Measurements from ENCODE around the gene CORO7.

CORO7 gene

DNA sequence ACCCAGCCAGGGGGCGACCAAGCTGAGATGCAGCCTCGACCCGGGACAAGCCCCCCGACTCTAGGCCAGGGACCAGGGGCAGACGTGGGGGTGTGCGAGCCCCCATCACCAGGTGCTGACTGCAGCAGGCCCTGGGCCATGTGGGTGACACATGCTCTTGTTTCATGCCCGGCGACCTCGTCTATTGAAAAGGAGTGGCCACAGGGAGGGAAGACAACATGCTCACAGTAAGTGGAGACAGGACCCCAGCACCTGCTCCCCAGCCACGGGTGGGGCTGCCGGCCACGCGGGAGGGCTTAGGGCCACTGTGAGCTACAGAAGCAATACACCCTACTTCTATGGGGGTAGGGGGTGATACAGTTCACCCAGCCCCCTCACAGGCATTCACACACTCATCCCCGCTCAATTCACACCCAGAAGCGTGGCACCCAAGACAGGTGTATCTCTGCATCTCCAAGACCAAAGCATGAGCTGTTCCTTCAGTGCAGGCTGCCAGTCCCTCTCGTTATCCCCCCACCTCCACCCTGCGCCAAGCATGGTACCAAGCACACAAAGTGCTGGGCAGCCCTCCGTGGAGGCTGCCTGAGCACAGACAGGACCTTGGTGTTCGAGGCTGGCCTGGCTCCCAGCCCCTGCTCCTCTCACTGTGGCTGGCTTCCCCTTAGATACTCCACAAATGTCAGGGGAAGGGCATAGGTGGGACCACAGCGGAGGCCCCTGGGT lies 31.2 kb downstream of the CORO7 start:
- TF ChIP-seq, protein P1, sequence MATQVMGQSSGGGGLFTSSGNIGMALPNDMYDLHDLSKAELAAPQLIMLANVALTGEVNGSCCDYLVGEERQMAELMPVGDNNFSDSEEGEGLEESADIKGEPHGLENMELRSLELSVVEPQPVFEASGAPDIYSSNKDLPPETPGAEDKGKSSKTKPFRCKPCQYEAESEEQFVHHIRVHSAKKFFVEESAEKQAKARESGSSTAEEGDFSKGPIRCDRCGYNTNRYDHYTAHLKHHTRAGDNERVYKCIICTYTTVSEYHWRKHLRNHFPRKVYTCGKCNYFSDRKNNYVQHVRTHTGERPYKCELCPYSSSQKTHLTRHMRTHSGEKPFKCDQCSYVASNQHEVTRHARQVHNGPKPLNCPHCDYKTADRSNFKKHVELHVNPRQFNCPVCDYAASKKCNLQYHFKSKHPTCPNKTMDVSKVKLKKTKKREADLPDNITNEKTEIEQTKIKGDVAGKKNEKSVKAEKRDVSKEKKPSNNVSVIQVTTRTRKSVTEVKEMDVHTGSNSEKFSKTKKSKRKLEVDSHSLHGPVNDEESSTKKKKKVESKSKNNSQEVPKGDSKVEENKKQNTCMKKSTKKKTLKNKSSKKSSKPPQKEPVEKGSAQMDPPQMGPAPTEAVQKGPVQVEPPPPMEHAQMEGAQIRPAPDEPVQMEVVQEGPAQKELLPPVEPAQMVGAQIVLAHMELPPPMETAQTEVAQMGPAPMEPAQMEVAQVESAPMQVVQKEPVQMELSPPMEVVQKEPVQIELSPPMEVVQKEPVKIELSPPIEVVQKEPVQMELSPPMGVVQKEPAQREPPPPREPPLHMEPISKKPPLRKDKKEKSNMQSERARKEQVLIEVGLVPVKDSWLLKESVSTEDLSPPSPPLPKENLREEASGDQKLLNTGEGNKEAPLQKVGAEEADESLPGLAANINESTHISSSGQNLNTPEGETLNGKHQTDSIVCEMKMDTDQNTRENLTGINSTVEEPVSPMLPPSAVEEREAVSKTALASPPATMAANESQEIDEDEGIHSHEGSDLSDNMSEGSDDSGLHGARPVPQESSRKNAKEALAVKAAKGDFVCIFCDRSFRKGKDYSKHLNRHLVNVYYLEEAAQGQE (IDR thresholded peaks at IDR 0.05; ENCODE audit: insufficient read depth in 1 of 2, low read depth in 2 of 2, low read length in 2 of 2) = no peak
- TF ChIP-seq POLR2AphosphoS5 (IDR thresholded peaks at IDR 0.05; ENCODE audit: low read depth, low read length) = no peak
- TF ChIP-seq TAF1 (IDR thresholded peaks at IDR 0.05; ENCODE audit: borderline replicate concordance, insufficient read depth, low read length) = no peak
- no peak for TF ChIP-seq FOXP2 (optimal IDR thresholded peaks at IDR 0.05; ENCODE audit: borderline replicate concordance, extremely low read depth, extremely low read length, insufficient read depth)
- no peak for TF ChIP-seq SIN3A (IDR thresholded peaks at IDR 0.05; ENCODE audit: borderline replicate concordance, insufficient read depth, low read length)

DNA sequence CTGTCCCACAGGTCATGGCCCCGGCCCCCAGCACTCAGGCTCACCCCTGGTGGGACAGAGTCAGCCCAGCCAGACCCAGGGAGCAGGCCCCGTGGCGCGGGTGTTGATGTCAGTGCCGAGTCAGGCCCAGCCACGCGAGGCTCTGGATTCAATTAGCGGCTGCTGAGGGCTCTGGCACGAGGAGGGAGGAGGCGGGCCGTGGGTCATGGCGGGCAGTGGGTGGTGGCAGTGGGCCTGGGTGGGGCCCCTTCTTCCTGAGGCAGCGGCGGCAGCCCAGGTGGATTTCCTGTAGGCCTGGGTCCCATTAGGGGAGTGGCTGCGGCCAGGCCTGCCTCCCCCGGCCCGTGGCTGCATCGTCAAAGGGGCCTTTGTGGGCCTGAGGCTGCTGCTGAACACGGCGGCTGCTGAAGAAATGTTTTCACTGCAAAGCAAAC lies 31.9 kb downstream of the CORO7 start:
- no peak for TF ChIP-seq TAF1 (IDR thresholded peaks at IDR 0.05; ENCODE audit: borderline replicate concordance, insufficient read depth, low read length)
- TF ChIP-seq FOXP2 (optimal IDR thresholded peaks at IDR 0.05; ENCODE audit: borderline replicate concordance, extremely low read depth, extremely low read length, insufficient read depth) = no peak
- TF ChIP-seq POLR2AphosphoS5 (IDR thresholded peaks at IDR 0.05; ENCODE audit: low read depth, low read length) = no peak
- TF ChIP-seq, protein P1 (IDR thresholded peaks at IDR 0.05; ENCODE audit: insufficient read depth in 1 of 2, low read depth in 2 of 2, low read length in 2 of 2) = no peak
- no peak for TF ChIP-seq SIN3A (IDR thresholded peaks at IDR 0.05; ENCODE audit: borderline replicate concordance, insufficient read depth, low read length)

DNA sequence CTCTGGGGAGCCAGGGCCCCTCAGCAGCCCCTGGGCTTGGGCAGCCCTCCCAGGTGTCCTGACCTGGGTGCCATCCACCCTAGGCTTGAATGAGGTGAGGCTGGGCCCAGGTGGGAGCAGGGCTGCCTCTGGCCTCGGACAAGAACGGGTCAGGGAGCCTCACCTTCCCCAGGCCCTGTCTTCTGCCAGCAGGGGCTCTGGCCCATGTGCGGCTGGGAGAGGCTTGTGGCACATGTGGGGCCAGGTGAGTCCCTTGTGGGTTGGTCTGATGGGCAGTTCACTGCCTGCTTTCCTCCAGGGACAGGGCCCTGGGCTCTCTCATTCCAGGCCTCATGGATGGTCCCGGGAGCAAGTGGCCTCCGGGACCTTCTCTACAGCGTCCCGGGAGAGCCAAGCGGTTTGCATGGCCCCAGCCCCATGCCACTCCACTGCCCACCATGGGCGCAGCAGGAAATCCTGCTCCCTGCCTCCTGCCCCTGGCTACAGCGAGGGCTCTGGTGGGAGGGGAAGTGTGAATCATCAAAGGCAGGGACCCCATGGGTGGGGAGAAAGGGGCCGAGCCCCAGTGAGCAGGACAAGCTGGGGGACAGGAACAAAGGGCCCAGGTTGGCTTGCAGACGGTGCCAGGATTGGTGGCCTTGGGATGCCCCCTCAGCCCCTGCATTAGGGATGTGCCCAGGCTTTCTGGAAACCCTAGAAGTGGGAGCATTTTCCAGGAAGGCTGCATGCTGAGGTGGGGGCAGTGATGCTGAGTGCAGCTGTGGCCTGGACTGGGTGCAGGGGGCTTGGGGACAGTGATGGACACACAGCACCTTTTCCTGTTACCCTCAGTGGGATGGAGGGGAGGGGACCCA lies 32.6 kb downstream of the CORO7 start:
- TF ChIP-seq FOXP2 (optimal IDR thresholded peaks at IDR 0.05; ENCODE audit: borderline replicate concordance, extremely low read depth, extremely low read length, insufficient read depth) (no peak), SIN3A (IDR thresholded peaks at IDR 0.05; ENCODE audit: borderline replicate concordance, insufficient read depth, low read length) (no peak), POLR2AphosphoS5 (IDR thresholded peaks at IDR 0.05; ENCODE audit: low read depth, low read length) (no peak), TAF1 (IDR thresholded peaks at IDR 0.05; ENCODE audit: borderline replicate concordance, insufficient read depth, low read length) (no peak)
- TF ChIP-seq, protein P1 (IDR thresholded peaks at IDR 0.05; ENCODE audit: insufficient read depth in 1 of 2, low read depth in 2 of 2, low read length in 2 of 2) = no peak

DNA sequence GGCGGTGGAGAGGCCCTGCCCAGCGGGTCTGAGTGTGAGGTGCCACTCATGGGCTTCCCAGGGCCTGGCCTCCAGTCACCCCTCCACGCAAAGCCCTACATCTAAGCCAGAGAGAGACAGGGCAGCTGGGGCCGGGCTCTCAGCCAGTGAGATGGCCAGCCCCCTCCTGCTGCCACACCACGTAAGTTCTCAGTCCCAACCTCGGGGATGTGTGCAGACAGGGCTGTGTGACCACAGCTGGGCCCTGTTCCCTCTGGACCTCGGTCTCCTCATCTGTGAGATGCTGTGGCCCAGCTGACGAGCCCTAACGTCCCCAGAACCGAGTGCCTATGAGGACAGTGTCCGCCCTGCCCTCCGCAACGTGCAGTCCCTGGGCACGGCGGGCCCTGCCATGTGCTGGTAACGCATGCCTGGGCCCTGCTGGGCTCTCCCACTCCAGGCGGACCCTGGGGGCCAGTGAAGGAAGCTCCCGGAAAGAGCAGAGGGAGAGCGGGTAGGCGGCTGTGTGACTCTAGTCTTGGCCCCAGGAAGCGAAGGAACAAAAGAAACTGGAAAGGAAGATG lies 33.5 kb downstream of the CORO7 start:
- TF ChIP-seq TAF1 (IDR thresholded peaks at IDR 0.05; ENCODE audit: borderline replicate concordance, insufficient read depth, low read length) (no peak), POLR2AphosphoS5 (IDR thresholded peaks at IDR 0.05; ENCODE audit: low read depth, low read length) (no peak), SIN3A (IDR thresholded peaks at IDR 0.05; ENCODE audit: borderline replicate concordance, insufficient read depth, low read length) (no peak), FOXP2 (optimal IDR thresholded peaks at IDR 0.05; ENCODE audit: borderline replicate concordance, extremely low read depth, extremely low read length, insufficient read depth) (no peak)
- TF ChIP-seq, protein P1 (IDR thresholded peaks at IDR 0.05; ENCODE audit: insufficient read depth in 1 of 2, low read depth in 2 of 2, low read length in 2 of 2) = no peak

All from PFSK-1 (cell line).